Fibroblast of villous mesenchyme (primary cell): Measurements from ENCODE around the gene HILPDA. TPM values are rescaled to one million over a fixed set of nuclear protein-coding genes. Genes with fewer than 3 reads are reported as not detected.
A peak's percentile ranks its signal among the peaks of the same experiment; 100 is the strongest.

Experiments
- DNase-seq: peaks from one replicate; pipeline ENCODE4 v3.0.0-alpha.2; 2010; ENCODE audit warnings: low read depth
- H3K4me3 ChIP-seq: 2 replicates; pipeline ENCODE4 v1.5.1; 2011; ENCODE audit warnings: low read depth, mild to moderate bottlenecking, low read length
- CTCF ChIP-seq: IDR thresholded peaks from 2 replicates; pipeline ENCODE4 v1.5.1; 2012; ENCODE audit warnings: low read depth, mild to moderate bottlenecking, low read length; ENCODE audit not compliant: insufficient read depth
- total RNA-seq: library from RNA; depleted of rRNA; stranded (reverse); fragments of >200 nt; gene quantifications from 2 replicates; pipeline ENCODE4 v1.2.3, GENCODE V29; 2012

HILPDA gene
- total RNA-seq, 1 donor = 14.7 TPM

- TF ChIP-seq CTCF = no peak
- H3K4me3 ChIP-seq = peak within 1 kb of the TSS; percentile 74
- peak; percentile 87 for DNase-seq
These were observed 45.9 kb upstream of the HILPDA start, which contains the start of gene IMPDH1 for GRCh38 chr7:128409596-128410450. TSS of gene IMPDH1 (minus strand) at chr7:128409982. CDS start at chr7:128409901, 81 bp downstream.

- H3K4me3 ChIP-seq = peak overlapping the region; percentile 74
- TF ChIP-seq CTCF = no peak
- DNase-seq = no peak
These were observed 45.3 kb upstream of the HILPDA start for GRCh38 chr7:128410451-128410753.

- no peak overlapping the region for H3K4me3 ChIP-seq
- no peak for DNase-seq
- TF ChIP-seq CTCF = no peak
These were observed 40.4 kb upstream of the HILPDA start for GRCh38 chr7:128415217-128415785.

- DNase-seq = no peak
- no peak for TF ChIP-seq CTCF
- no peak overlapping the region for H3K4me3 ChIP-seq
These were observed 38.6 kb upstream of the HILPDA start for GRCh38 chr7:128417071-128417470.

- H3K4me3 ChIP-seq = no peak overlapping the region
- no peak for TF ChIP-seq CTCF
- no peak for DNase-seq
These were observed 36.4 kb upstream of the HILPDA start for GRCh38 chr7:128419257-128419656.

- DNase-seq = peak; percentile 30
These were observed 34.9 kb upstream of the HILPDA start for GRCh38 chr7:128420773-128421172.

More at GRCh38 chr7:128420773-128421172, 34.9 kb upstream of the HILPDA start:
- no peak for TF ChIP-seq CTCF
- no peak overlapping the region for H3K4me3 ChIP-seq
